Nephron progenitor cell (in vitro differentiated cells): ENCODE results near the gene ZFPM1.
"Not testable (repeated sequence)": the region's sequence is repeated elsewhere in the genome, so short reads cannot be mapped to it uniquely, and the experiment has no call there.

ENCODE experiments used
- DNase-seq: peaks from one replicate; pipeline ENCODE4 v3.0.0; 2021
- H3K27ac Mint-ChIP-seq: 2 replicates; pipeline ENCODE4 v1.8.0; 2021; ENCODE audit warnings: mild to moderate bottlenecking, moderate library complexity, mixed read lengths
- H3K27me3 Mint-ChIP-seq: 2 replicates; pipeline ENCODE4 v1.8.0; 2021; ENCODE audit warnings: mild to moderate bottlenecking, low read depth, mixed read lengths; ENCODE audit not compliant: poor library complexity
- H3K36me3 Mint-ChIP-seq: 2 replicates; pipeline ENCODE4 v1.8.0; 2021; ENCODE audit warnings: low read depth, mixed read lengths
- H3K4me1 Mint-ChIP-seq: 2 replicates; pipeline ENCODE4 v1.8.0; 2021; ENCODE audit warnings: mixed read lengths
- H3K4me3 Mint-ChIP-seq: 2 replicates; pipeline ENCODE4 v1.8.0; 2021; ENCODE audit warnings: mild to moderate bottlenecking, moderate library complexity, mixed read lengths
- H3K9me3 Mint-ChIP-seq: 2 replicates; pipeline ENCODE4 v1.8.0; 2021; ENCODE audit warnings: mild to moderate bottlenecking, moderate library complexity, mixed read lengths
- CTCF ChIP-seq: fragments of 200-600 bp; sonication (generic); IDR thresholded peaks from 2 replicates; pipeline ENCODE4 v1.5.0; 2021; ENCODE audit warnings: antibody characterized with exemption

ZFPM1 gene

GRCh38 chr16:88514526-88515232, 61.6 kb downstream of the ZFPM1 start:
- Mint-ChIP-seq H3K9me3 (peaks cover 8% of the 10 kb centered on the region), H3K4me1 (peaks cover 5% of the 10 kb centered on the region), H3K27me3 (peaks cover 4% of the 10 kb centered on the region), H3K36me3 (no peaks in the 10 kb centered on the region), H3K4me3 (no peak overlapping the region), H3K27ac (no peak overlapping the region)
- DNase-seq = no peak
- no peak for TF ChIP-seq CTCF

- DNase-seq = no peak
Observed at GRCh38 chr16:88515371-88515770, 62.3 kb downstream of the ZFPM1 start.

GRCh38 chr16:88515925-88516594, 63.0 kb downstream of the ZFPM1 start:
- no peaks in the 10 kb centered on the region for H3K36me3 Mint-ChIP-seq
- no peak for DNase-seq
- TF ChIP-seq CTCF = no peak
- peaks cover 7% of the 10 kb centered on the region for H3K27me3 Mint-ChIP-seq
- H3K9me3 Mint-ChIP-seq = peaks cover 8% of the 10 kb centered on the region
- no peak overlapping the region for H3K4me3 Mint-ChIP-seq
- no peak overlapping the region for H3K27ac Mint-ChIP-seq
- H3K4me1 Mint-ChIP-seq = peaks cover 5% of the 10 kb centered on the region

More at GRCh38 chr16:88515371-88515770, 62.3 kb downstream of the ZFPM1 start:
- no peak for TF ChIP-seq CTCF
- Mint-ChIP-seq H3K9me3 (peaks cover 8% of the 10 kb centered on the region), H3K27ac (no peak overlapping the region), H3K27me3 (peaks cover 7% of the 10 kb centered on the region), H3K4me3 (no peak overlapping the region), H3K4me1 (peaks cover 5% of the 10 kb centered on the region), H3K36me3 (no peaks in the 10 kb centered on the region)

GRCh38 chr16:88516601-88517061, 63.6 kb downstream of the ZFPM1 start:
- Mint-ChIP-seq H3K36me3 (no peaks in the 10 kb centered on the region), H3K9me3 (peaks cover 8% of the 10 kb centered on the region), H3K27ac (no peak overlapping the region), H3K27me3 (peaks cover 7% of the 10 kb centered on the region), H3K4me3 (no peak overlapping the region), H3K4me1 (peaks cover 5% of the 10 kb centered on the region)
- no peak for DNase-seq
- TF ChIP-seq CTCF = no peak

GRCh38 chr16:88517208-88517774, 64.2 kb downstream of the ZFPM1 start:
- H3K27ac Mint-ChIP-seq, H3K36me3 Mint-ChIP-seq, H3K4me3 Mint-ChIP-seq, DNase-seq, H3K9me3 Mint-ChIP-seq, H3K4me1 Mint-ChIP-seq, H3K27me3 Mint-ChIP-seq: not testable (repeated sequence)

- not testable (repeated sequence) for DNase-seq, H3K4me3 Mint-ChIP-seq, H3K9me3 Mint-ChIP-seq, H3K4me1 Mint-ChIP-seq, H3K27ac Mint-ChIP-seq, H3K36me3 Mint-ChIP-seq, H3K27me3 Mint-ChIP-seq
Observed at GRCh38 chr16:88518411-88519111, 65.5 kb downstream of the ZFPM1 start.
